A673 (cell line): ENCODE measurements around the gene SETMAR. TPM values are rescaled to one million over a fixed set of nuclear protein-coding genes. Genes with fewer than 3 reads are reported as not detected.

Experiments
- BruUV-seq: library from RNA; stranded (reverse); fragments of 400-500 nt; replicated peaks from 2 replicates; lab custom pipeline; 2021; lab: Mats Ljungman, UMichigan
- CTCF ChIA-PET: fragments of 300-600 bp; sonication (Branson Sonifier 250); formaldehyde crosslinking; loops from one replicate; lab custom pipeline; 2022; ENCODE audit warnings: antibody characterized with exemption; lab: Charles Lee
- POLR2A ChIA-PET: fragments of 300-600 bp; sonication (Branson Sonifier 250); formaldehyde crosslinking; loops from one replicate; lab custom pipeline; 2022; ENCODE audit warnings: antibody characterized with exemption; ENCODE audit not compliant: low non-redundant PET; lab: Charles Lee
- DNase-seq: peaks from one replicate; pipeline ENCODE4 v3.0.0-alpha.2; 2015; ENCODE audit warnings: low spot score
- H3K27ac ChIP-seq: fragments of 200-600 bp; sonication (generic); 2 replicates; pipeline ENCODE4 v1.5.1; 2016; ENCODE audit warnings: mixed run types, low read depth, mild to moderate bottlenecking, mixed read lengths, antibody characterized with exemption, low read length; ENCODE audit not compliant: poor library complexity, severe bottlenecking
- H3K27me3 ChIP-seq: fragments of 200-600 bp; sonication (generic); replicated peaks from 2 replicates; pipeline ENCODE4 v1.6.1; 2017; ENCODE audit warnings: mixed run types, low read depth, mild to moderate bottlenecking, mixed read lengths, antibody characterized with exemption, low read length; ENCODE audit not compliant: insufficient read depth, poor library complexity
- H3K36me3 ChIP-seq: fragments of 200-600 bp; sonication (generic); 2 replicates; pipeline ENCODE4 v1.6.1; 2016; ENCODE audit warnings: mixed run types, mild to moderate bottlenecking, mixed read lengths, antibody characterized with exemption, low read length; ENCODE audit not compliant: insufficient read depth, poor library complexity, severe bottlenecking
- H3K4me1 ChIP-seq: fragments of 200-600 bp; sonication (generic); 2 replicates; pipeline ENCODE4 v1.6.1; 2017; ENCODE audit warnings: mixed run types, mild to moderate bottlenecking, mixed read lengths, antibody characterized with exemption, low read length; ENCODE audit not compliant: insufficient read depth, poor library complexity, severe bottlenecking
- H3K4me3 ChIP-seq: fragments of 200-600 bp; sonication (generic); 2 replicates; pipeline ENCODE4 v1.5.1; 2016; ENCODE audit warnings: low read depth, mixed run types, mild to moderate bottlenecking, mixed read lengths, low read length; ENCODE audit not compliant: poor library complexity, severe bottlenecking
- H3K9me3 ChIP-seq: fragments of 200-600 bp; sonication (generic); 2 replicates; pipeline ENCODE4 v1.6.1; 2016; ENCODE audit warnings: mixed run types, low read depth, mild to moderate bottlenecking, mixed read lengths, antibody characterized with exemption, low read length; ENCODE audit not compliant: poor library complexity, severe bottlenecking
- CTCF ChIP-seq: fragments of 300-800, 200-600 bp; sonication (generic); conservative IDR thresholded peaks from 2 replicates; pipeline ENCODE4 v1.5.1; 2017; ENCODE audit warnings: low read depth, mild to moderate bottlenecking, antibody characterized with exemption, low read length, moderate library complexity, mixed read lengths
- EZH2 ChIP-seq: fragments of 200-600 bp; sonication (generic); IDR thresholded peaks from 2 replicates; pipeline ENCODE4 v1.6.1; 2017; ENCODE audit warnings: borderline replicate concordance, low read depth, mild to moderate bottlenecking, mixed read lengths, antibody characterized with exemption, low read length; ENCODE audit not compliant: poor library complexity, severe bottlenecking
- intact Hi-C: fragments of 100-400 bp; cut with micrococcal nuclease; formaldehyde crosslinking; loops from one replicate; pipeline ENCODE4 v1.10.0; 2022; ENCODE audit not compliant: unreplicated experiment
- total RNA-seq: library from RNA; stranded (reverse); gene quantifications from 2 replicates; pipeline ENCODE4 v1.2.3, GENCODE V29; 2021

The SETMAR gene
- total RNA-seq, 1 experiment from 2014 or later, result 25.8 TPM

DNA sequence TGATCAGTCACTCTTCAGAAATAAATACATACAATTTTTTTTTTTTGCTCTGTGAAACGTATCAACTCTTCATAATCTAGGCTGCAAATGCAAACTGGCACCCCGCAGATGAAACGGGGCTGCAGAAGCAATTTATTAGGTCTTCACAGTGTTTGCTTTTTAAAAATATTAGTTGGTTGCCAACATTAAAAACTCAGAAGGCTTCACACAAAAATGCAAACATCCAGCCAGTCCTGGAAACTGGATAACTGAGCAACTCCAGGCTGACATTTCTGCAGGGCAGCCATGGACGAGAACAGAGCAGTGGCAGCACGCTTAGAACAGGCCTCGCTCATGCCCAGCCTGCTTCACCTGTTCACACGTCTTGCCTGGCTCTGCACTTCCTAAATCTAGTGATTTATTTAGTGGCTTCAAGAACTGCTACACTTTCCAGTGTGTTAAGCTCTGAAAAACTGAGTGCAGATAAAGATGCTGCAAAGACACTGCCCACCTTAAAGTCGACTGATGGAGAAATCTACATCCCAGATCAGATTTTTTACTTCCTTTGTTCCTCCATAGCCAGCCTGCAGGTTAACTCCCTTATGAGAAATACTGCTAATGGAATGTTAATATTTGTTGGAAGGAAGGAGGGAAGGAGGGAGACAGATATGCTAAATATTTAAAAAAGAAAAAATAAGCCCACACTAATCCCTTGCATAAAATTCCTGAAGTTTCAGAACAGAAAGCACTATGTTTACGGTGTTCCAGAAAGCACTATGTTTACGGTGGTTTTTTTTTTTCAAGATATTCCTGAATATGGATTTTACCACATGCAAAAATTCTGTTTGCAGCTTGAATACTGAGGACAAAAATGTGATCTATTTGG is 53.6 kb downstream of the SETMAR start:
- ChIA-PET POLR2A (no interaction called here), CTCF (no interaction called here)
- Histone ChIP-seq H3K27me3 (no peaks in the 10 kb centered on the region), H3K9me3 (no peaks in the 10 kb centered on the region), H3K36me3 (no peaks in the 10 kb centered on the region), H3K4me3 (no peak overlapping the region), H3K27ac (no peak overlapping the region), H3K4me1 (no peaks in the 10 kb centered on the region)
- no peak for DNase-seq
- intact Hi-C loops, result no loop called here
- BruUV-seq, result no TSS peak
- TF ChIP-seq EZH2, result no peak

DNA sequence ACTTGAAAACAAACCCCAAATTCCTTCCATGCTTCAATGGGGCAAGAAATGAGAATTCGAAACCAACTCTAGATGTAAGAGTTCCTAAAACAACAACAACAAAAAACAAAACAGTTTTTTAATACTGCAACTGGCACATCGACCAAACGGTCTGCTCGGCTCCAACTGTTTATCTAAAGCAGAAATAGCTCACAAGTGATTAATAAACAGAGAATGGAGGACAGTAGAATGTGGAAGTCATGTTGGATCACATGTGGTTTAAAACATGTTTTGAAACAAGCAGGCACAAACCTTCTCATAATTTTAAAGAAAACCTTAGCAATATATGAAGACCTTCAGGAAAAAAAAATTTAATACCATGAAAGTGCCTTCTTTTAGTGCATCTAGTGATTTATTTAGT is 55.1 kb downstream of the SETMAR start:
- ChIA-PET CTCF (no interaction called here), POLR2A (no interaction called here)
- H3K27me3 ChIP-seq, result no peaks in the 10 kb centered on the region

GRCh38 chr3:4359805-4360502 is 56.8 kb downstream of the SETMAR start:
- POLR2A ChIA-PET, result no interaction called here
- intact Hi-C loops, result no loop called here

More for the DNA sequence above, 55.1 kb downstream of the SETMAR start:
- TF ChIP-seq CTCF, result no peak
- TF ChIP-seq EZH2, result no peak
- H3K4me3 ChIP-seq, result no peak overlapping the region
- no peaks in the 10 kb centered on the region for H3K36me3 ChIP-seq
- H3K9me3 ChIP-seq, result no peaks in the 10 kb centered on the region
- intact Hi-C loops, result no loop called here
- no peak for DNase-seq
- no peak overlapping the region for H3K27ac ChIP-seq
- H3K4me1 ChIP-seq, result no peaks in the 10 kb centered on the region
- BruUV-seq, result no TSS peak

More at GRCh38 chr3:4359805-4360502, 56.8 kb downstream of the SETMAR start:
- Histone ChIP-seq H3K9me3 (no peaks in the 10 kb centered on the region), H3K4me3 (no peak overlapping the region), H3K27ac (no peak overlapping the region), H3K36me3 (no peaks in the 10 kb centered on the region), H3K27me3 (no peaks in the 10 kb centered on the region), H3K4me1 (no peaks in the 10 kb centered on the region)
- DNase-seq, result no peak
- TF ChIP-seq EZH2, result no peak
- TF ChIP-seq CTCF, result no peak
- BruUV-seq, result no TSS peak
- CTCF ChIA-PET, result no interaction called here
